Measurements from ENCODE around the gene BEGAIN.

- TF ChIP-seq POLR2A (IDR thresholded peaks at IDR 0.05; ENCODE audit: low read length) (no peak), GATA1 (IDR thresholded peaks at IDR 0.05; ENCODE audit: low read depth, low read length) (no peak)
Measured at GRCh38 chr14:100586153-100586402, 1.1 kb downstream of the BEGAIN start.
